K562 (cell line): Measurements from ENCODE around the gene HS6ST1. TPM values are rescaled to one million over a fixed set of nuclear protein-coding genes. Genes with fewer than 3 reads are reported as not detected.

ENCODE experiments used
- EGR1 ChIP-seq: fragments of 450-650 bp; conservative IDR thresholded peaks from 2 replicates; pipeline ENCODE4 v1.6.1; 2017; ENCODE audit warnings: mild to moderate bottlenecking
- HINFP ChIP-seq: fragments of 450-650 bp; conservative IDR thresholded peaks from 2 replicates; pipeline ENCODE4 v1.6.1; 2016; ENCODE audit warnings: missing genetic modification characterization, low read depth, mild to moderate bottlenecking, control low read depth, missing compliant biosample characterization
- MAFF ChIP-seq: IDR thresholded peaks from 2 replicates; pipeline ENCODE4 v1.6.1; 2012; ENCODE audit warnings: low read length, improper control_type of control experiment
- MXI1 ChIP-seq: IDR thresholded peaks from 2 replicates; pipeline ENCODE4 v1.6.1; 2011; ENCODE audit warnings: low read depth, mild to moderate bottlenecking, improper control_type of control experiment, low read length
- ZBTB33 ChIP-seq: sonication (generic); formaldehyde crosslinking; IDR thresholded peaks from 2 replicates; pipeline ENCODE4 v1.8.1; 2023; ENCODE audit warnings: mild to moderate bottlenecking, missing genetic modification reagents
- ZNF143 ChIP-seq: sonication (generic); formaldehyde crosslinking; IDR thresholded peaks from 2 replicates; pipeline ENCODE4 v1.9.0; 2022; ENCODE audit warnings: mild to moderate bottlenecking, missing genetic modification reagents
- ZNF3 ChIP-seq: fragments of 250-450 bp; sonication (Bioruptor Pico); IDR thresholded peaks from 2 replicates; pipeline ENCODE4 v1.5.0; 2021; ENCODE audit warnings: mild to moderate bottlenecking, moderate library complexity
- ZNF316 ChIP-seq: fragments of 450-650 bp; IDR thresholded peaks from 2 replicates; pipeline ENCODE4 v1.6.1; 2016
- ZNF766 ChIP-seq: fragments of 200-800 bp; sonication (Bioruptor generic); conservative IDR thresholded peaks from 2 replicates; pipeline ENCODE4 v1.6.1; 2016; ENCODE audit warnings: missing genetic modification characterization, missing compliant biosample characterization
- polyA plus RNA-seq, 8 experiments: library from polyadenylated mRNA; depleted of rRNA in 4 of 8; stranded (reverse) in 5 of 8; unstranded in 3 of 8; fragments of >200 nt; fragmentation: Nextera tagmentation in 2 of 8; fragmentation: Illumina TruSeq in 1 of 8; extraction: Ambion mirVana in 2 of 8; extraction: Trizol in 1 of 8; gene quantifications; 2 replicates each; pipeline versions ENCODE4 v1.2.1 to v1.2.3, GENCODE V29; 2011 to 2014; ENCODE audit warnings: inconsistent platforms in 1 of 8, missing spikeins in 1 of 8
- total RNA-seq, 7 experiments: library from RNA; depleted of rRNA in 6 of 7; stranded (reverse); fragments of >200 nt in 6 of 7; fragmentation: Illumina TruSeq in 2 of 7; extraction: Trizol in 2 of 7; gene quantifications; 2 replicates each; pipeline versions ENCODE4 v1.2.1 to v1.2.3, GENCODE V29; 2011 to 2021; ENCODE audit warnings: low replicate concordance in 1 of 7
- TF ChIP-seq, protein P1 (sequence below): fragments of 450-650 bp; IDR thresholded peaks from 2 replicates; pipeline ENCODE4 v1.6.1; 2017; ENCODE audit warnings: mild to moderate bottlenecking, moderate library complexity

HS6ST1 gene
- total and polyA plus RNA-seq, 9 of the 15 experiments (the other 6 are each of a cell fraction or from before 2014, with no cell fraction given) = 0.06 to 7.4 (median 3.8) TPM

- TF ChIP-seq HINFP (no peak), MAFF (no peak), ZNF3 (CRISPR knock-in tag) (no peak), ZBTB33 (CRISPR knock-in tag) (no peak), ZNF766 (CRISPR knock-in tag) (no peak), ZNF143 (CRISPR knock-in tag) (no peak), MXI1 (no peak), EGR1 (no peak), ZNF316 (no peak)
- TF ChIP-seq, protein P1, sequence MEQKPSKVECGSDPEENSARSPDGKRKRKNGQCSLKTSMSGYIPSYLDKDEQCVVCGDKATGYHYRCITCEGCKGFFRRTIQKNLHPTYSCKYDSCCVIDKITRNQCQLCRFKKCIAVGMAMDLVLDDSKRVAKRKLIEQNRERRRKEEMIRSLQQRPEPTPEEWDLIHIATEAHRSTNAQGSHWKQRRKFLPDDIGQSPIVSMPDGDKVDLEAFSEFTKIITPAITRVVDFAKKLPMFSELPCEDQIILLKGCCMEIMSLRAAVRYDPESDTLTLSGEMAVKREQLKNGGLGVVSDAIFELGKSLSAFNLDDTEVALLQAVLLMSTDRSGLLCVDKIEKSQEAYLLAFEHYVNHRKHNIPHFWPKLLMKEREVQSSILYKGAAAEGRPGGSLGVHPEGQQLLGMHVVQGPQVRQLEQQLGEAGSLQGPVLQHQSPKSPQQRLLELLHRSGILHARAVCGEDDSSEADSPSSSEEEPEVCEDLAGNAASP = no peak
These were observed 45.1 kb downstream of the HS6ST1 start (continued) for GRCh38 chr2:128273469-128274081.
